ENCODE results near the gene ADARB2. TPM values are rescaled to one million over a fixed set of nuclear protein-coding genes. Genes with fewer than 3 reads are reported as not detected.

ADARB2 gene
- total RNA-seq, 1 donor from 2014 or later = under 0.01 TPM

DNA sequence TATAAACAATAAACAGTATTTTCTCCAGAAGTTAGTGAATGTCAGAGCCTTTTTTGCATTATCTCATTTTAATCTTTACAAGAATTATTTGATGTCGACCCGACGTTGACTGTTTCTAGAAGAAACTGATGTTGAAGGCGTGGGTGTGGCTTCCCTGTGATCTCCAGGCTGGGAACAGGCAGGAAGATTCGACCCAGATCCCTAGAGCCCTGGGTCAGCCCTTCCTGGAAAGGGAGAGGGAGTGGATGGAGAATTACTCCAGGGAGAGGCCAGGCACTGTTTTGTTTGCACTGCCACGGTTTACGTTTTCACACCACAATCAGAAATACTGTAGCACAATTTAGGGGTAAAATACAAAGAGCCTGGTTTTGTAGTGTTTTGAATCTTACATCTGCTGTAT lies 133.1 kb downstream of the ADARB2 start:
- no peaks in the 10 kb centered on the region for H3K4me1 ChIP-seq (ENCODE audit: control insufficient read depth in 3 of 3, insufficient read depth in 3 of 3, low read length in 3 of 3)
- no peak overlapping the region for H3K4me3 ChIP-seq (ENCODE audit: low read length in 3 of 3)
- no peak overlapping the region for H3K27ac ChIP-seq (ENCODE audit: low read depth, low read length)
- H3K9me3 ChIP-seq (ENCODE audit: control insufficient read depth in 3 of 3, low read length in 3 of 3) = no peaks in the 10 kb centered on the region
- H3K36me3 ChIP-seq (ENCODE audit: control insufficient read depth in 3 of 3, insufficient read depth in 3 of 3, low read length in 3 of 3) = no peaks in the 10 kb centered on the region
- H3K9ac ChIP-seq (ENCODE audit: low read depth in 1 of 3, low read length in 3 of 3) = no peak overlapping the region
- H3K27me3 ChIP-seq (ENCODE audit: control insufficient read depth in 3 of 3, insufficient read depth in 3 of 3, low read length in 3 of 3) = peaks cover 8 to 18% (median 9%) of the 10 kb centered on the region in 3 donors

DNA sequence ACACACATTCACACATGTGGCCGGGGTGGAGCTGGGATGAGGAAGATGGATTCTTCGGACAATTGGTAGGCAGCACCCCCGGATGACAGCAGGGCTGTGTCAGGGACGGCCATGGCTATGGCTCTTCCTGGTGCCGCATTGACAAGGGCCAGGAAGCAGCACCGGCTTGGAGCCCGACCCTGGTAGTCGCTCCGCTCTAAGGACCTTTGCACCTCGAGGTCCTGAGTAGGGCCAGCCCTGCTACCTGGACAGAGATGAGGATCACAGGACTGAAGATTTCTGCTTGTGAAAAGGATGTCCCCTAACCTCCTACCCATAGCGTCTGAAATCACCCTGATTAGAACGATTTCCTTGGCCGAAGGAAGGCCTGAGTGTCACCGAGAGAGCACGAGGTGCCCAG lies 134.1 kb downstream of the ADARB2 start:
- no peaks in the 10 kb centered on the region for H3K9me3 ChIP-seq (ENCODE audit: control insufficient read depth in 3 of 3, low read length in 3 of 3)
- no peaks in the 10 kb centered on the region for H3K4me1 ChIP-seq (ENCODE audit: control insufficient read depth in 3 of 3, insufficient read depth in 3 of 3, low read length in 3 of 3)
- peaks cover 3 to 12% (median 7%) of the 10 kb centered on the region in 3 donors for H3K27me3 ChIP-seq (ENCODE audit: control insufficient read depth in 3 of 3, insufficient read depth in 3 of 3, low read length in 3 of 3)
- H3K9ac ChIP-seq (ENCODE audit: low read depth in 1 of 3, low read length in 3 of 3) = no peak overlapping the region
- H3K27ac ChIP-seq (ENCODE audit: low read depth, low read length) = no peak overlapping the region
- H3K4me3 ChIP-seq (ENCODE audit: low read length in 3 of 3) = no peak overlapping the region
- no peaks in the 10 kb centered on the region for H3K36me3 ChIP-seq (ENCODE audit: control insufficient read depth in 3 of 3, insufficient read depth in 3 of 3, low read length in 3 of 3)

DNA sequence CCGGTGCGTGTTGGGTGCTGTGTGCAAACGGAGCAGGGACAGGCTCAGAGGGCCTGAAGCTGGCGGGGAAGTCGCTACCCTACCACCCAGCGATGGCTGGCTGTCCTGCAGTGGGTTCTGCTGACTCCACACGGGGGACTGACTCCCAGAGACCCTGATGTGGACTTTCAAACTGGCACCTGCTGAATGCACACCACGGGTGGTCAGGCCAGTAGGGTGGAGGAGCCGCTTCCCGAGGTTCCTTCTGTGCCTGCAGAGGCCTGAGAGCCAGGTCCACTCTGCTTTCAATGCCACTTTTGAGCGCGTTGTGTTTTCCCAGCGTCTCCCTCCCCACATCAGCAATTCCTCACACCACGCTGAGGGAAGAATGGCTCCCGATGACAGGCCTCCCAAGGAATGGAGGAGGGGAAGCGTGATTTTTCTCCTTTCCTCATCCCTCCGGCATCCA lies 135.3 kb downstream of the ADARB2 start:
- no peak overlapping the region for H3K27ac ChIP-seq (ENCODE audit: low read depth, low read length)

GRCh38 chr10:1601406-1601805 lies 135.9 kb downstream of the ADARB2 start:
- peaks cover 0 to 4% (median 3%) of the 10 kb centered on the region in 3 donors for H3K9me3 ChIP-seq (ENCODE audit: control insufficient read depth in 3 of 3, low read length in 3 of 3)
- no peak overlapping the region for H3K9ac ChIP-seq (ENCODE audit: low read depth in 1 of 3, low read length in 3 of 3)
- no peaks in the 10 kb centered on the region for H3K36me3 ChIP-seq (ENCODE audit: control insufficient read depth in 3 of 3, insufficient read depth in 3 of 3, low read length in 3 of 3)
- no peak overlapping the region for H3K27ac ChIP-seq (ENCODE audit: low read depth, low read length)
- no peak overlapping the region for H3K4me3 ChIP-seq (ENCODE audit: low read length in 3 of 3)
- no peaks in the 10 kb centered on the region for H3K4me1 ChIP-seq (ENCODE audit: control insufficient read depth in 3 of 3, insufficient read depth in 3 of 3, low read length in 3 of 3)
- peaks cover 0 to 12% (median 0%) of the 10 kb centered on the region in 3 donors for H3K27me3 ChIP-seq (ENCODE audit: control insufficient read depth in 3 of 3, insufficient read depth in 3 of 3, low read length in 3 of 3)

More for the DNA sequence above, 135.3 kb downstream of the ADARB2 start:
- Histone ChIP-seq H3K9ac (ENCODE audit: low read depth in 1 of 3, low read length in 3 of 3) (no peak overlapping the region), H3K36me3 (ENCODE audit: control insufficient read depth in 3 of 3, insufficient read depth in 3 of 3, low read length in 3 of 3) (no peaks in the 10 kb centered on the region), H3K4me3 (ENCODE audit: low read length in 3 of 3) (no peak overlapping the region), H3K9me3 (ENCODE audit: control insufficient read depth in 3 of 3, low read length in 3 of 3) (peaks cover 0 to 4% (median 3%) of the 10 kb centered on the region in 3 donors), H3K27me3 (ENCODE audit: control insufficient read depth in 3 of 3, insufficient read depth in 3 of 3, low read length in 3 of 3) (peaks cover 0 to 12% (median 0%) of the 10 kb centered on the region in 3 donors), H3K4me1 (ENCODE audit: control insufficient read depth in 3 of 3, insufficient read depth in 3 of 3, low read length in 3 of 3) (no peaks in the 10 kb centered on the region)

DNA sequence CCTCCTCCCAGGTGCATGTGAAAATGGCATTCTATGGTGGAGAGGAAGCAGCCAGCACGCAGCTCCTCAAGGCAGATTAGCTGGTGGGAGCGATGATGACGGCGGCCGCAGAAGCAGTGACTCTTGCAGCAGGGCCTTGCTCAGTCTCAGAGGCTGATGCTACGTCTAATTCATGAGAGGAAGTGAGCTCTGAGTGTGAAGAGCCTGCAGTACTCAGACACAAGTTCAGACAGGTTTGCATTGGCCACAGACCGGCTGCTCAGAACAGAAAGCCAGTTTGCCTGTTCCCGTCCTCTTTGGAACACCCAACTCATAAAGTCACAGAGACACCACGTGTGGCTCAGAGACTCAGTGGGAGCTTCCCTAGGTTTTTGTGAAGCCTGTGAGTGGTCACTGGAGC lies 136.5 kb downstream of the ADARB2 start:
- Histone ChIP-seq H3K4me1 (ENCODE audit: control insufficient read depth in 3 of 3, insufficient read depth in 3 of 3, low read length in 3 of 3) (no peaks in the 10 kb centered on the region), H3K27ac (ENCODE audit: low read depth, low read length) (no peak overlapping the region), H3K27me3 (ENCODE audit: control insufficient read depth in 3 of 3, insufficient read depth in 3 of 3, low read length in 3 of 3) (peaks cover 0 to 8% (median 0%) of the 10 kb centered on the region in 3 donors), H3K9me3 (ENCODE audit: control insufficient read depth in 3 of 3, low read length in 3 of 3) (peaks cover 0 to 4% (median 3%) of the 10 kb centered on the region in 3 donors), H3K4me3 (ENCODE audit: low read length in 3 of 3) (no peak overlapping the region), H3K36me3 (ENCODE audit: control insufficient read depth in 3 of 3, insufficient read depth in 3 of 3, low read length in 3 of 3) (no peaks in the 10 kb centered on the region), H3K9ac (ENCODE audit: low read depth in 1 of 3, low read length in 3 of 3) (no peak overlapping the region)

- Histone ChIP-seq H3K27me3 (ENCODE audit: control insufficient read depth in 3 of 3, insufficient read depth in 3 of 3, low read length in 3 of 3) (peaks cover 0 to 8% (median 2%) of the 10 kb centered on the region in 3 donors), H3K36me3 (ENCODE audit: control insufficient read depth in 3 of 3, insufficient read depth in 3 of 3, low read length in 3 of 3) (no peaks in the 10 kb centered on the region), H3K4me3 (ENCODE audit: low read length in 3 of 3) (no peak overlapping the region), H3K9me3 (ENCODE audit: control insufficient read depth in 3 of 3, low read length in 3 of 3) (peaks cover 0 to 4% (median 3%) of the 10 kb centered on the region in 3 donors), H3K4me1 (ENCODE audit: control insufficient read depth in 3 of 3, insufficient read depth in 3 of 3, low read length in 3 of 3) (no peaks in the 10 kb centered on the region), H3K9ac (ENCODE audit: low read depth in 1 of 3, low read length in 3 of 3) (no peak overlapping the region), H3K27ac (ENCODE audit: low read depth, low read length) (no peak overlapping the region)
Observed at GRCh38 chr10:1598393-1599153, 138.8 kb downstream of the ADARB2 start.

GRCh38 chr10:1597370-1598146 lies 139.8 kb downstream of the ADARB2 start:
- no peak overlapping the region for H3K27ac ChIP-seq (ENCODE audit: low read depth, low read length)
- peaks cover 0 to 5% (median 2%) of the 10 kb centered on the region in 3 donors for H3K27me3 ChIP-seq (ENCODE audit: control insufficient read depth in 3 of 3, insufficient read depth in 3 of 3, low read length in 3 of 3)
- no peak overlapping the region for H3K9ac ChIP-seq (ENCODE audit: low read depth in 1 of 3, low read length in 3 of 3)
- H3K4me3 ChIP-seq (ENCODE audit: low read length in 3 of 3) = no peak overlapping the region
- no peaks in the 10 kb centered on the region for H3K4me1 ChIP-seq (ENCODE audit: control insufficient read depth in 3 of 3, insufficient read depth in 3 of 3, low read length in 3 of 3)
- peaks cover 0 to 4% (median 3%) of the 10 kb centered on the region in 3 donors for H3K9me3 ChIP-seq (ENCODE audit: control insufficient read depth in 3 of 3, low read length in 3 of 3)
- no peaks in the 10 kb centered on the region for H3K36me3 ChIP-seq (ENCODE audit: control insufficient read depth in 3 of 3, insufficient read depth in 3 of 3, low read length in 3 of 3)

- Histone ChIP-seq H3K36me3 (ENCODE audit: control insufficient read depth in 3 of 3, insufficient read depth in 3 of 3, low read length in 3 of 3) (no peaks in the 10 kb centered on the region), H3K4me1 (ENCODE audit: control insufficient read depth in 3 of 3, insufficient read depth in 3 of 3, low read length in 3 of 3) (no peaks in the 10 kb centered on the region), H3K9me3 (ENCODE audit: control insufficient read depth in 3 of 3, low read length in 3 of 3) (peaks cover 0 to 4% (median 3%) of the 10 kb centered on the region in 3 donors), H3K27me3 (ENCODE audit: control insufficient read depth in 3 of 3, insufficient read depth in 3 of 3, low read length in 3 of 3) (peaks cover 0 to 5% (median 2%) of the 10 kb centered on the region in 3 donors), H3K9ac (ENCODE audit: low read depth in 1 of 3, low read length in 3 of 3) (no peak overlapping the region), H3K4me3 (ENCODE audit: low read length in 3 of 3) (no peak overlapping the region), H3K27ac (ENCODE audit: low read depth, low read length) (no peak overlapping the region)
Observed at GRCh38 chr10:1596482-1597099, 140.7 kb downstream of the ADARB2 start.

GRCh38 chr10:1595726-1596125 lies 141.6 kb downstream of the ADARB2 start:
- no peaks in the 10 kb centered on the region for H3K4me1 ChIP-seq (ENCODE audit: control insufficient read depth in 3 of 3, insufficient read depth in 3 of 3, low read length in 3 of 3)
- H3K9me3 ChIP-seq (ENCODE audit: control insufficient read depth in 3 of 3, low read length in 3 of 3) = peaks cover 0 to 4% (median 3%) of the 10 kb centered on the region in 3 donors
- no peak overlapping the region for H3K9ac ChIP-seq (ENCODE audit: low read depth in 1 of 3, low read length in 3 of 3)
- no peak overlapping the region for H3K27ac ChIP-seq (ENCODE audit: low read depth, low read length)
- no peaks in the 10 kb centered on the region for H3K36me3 ChIP-seq (ENCODE audit: control insufficient read depth in 3 of 3, insufficient read depth in 3 of 3, low read length in 3 of 3)
- no peak overlapping the region for H3K4me3 ChIP-seq (ENCODE audit: low read length in 3 of 3)
- H3K27me3 ChIP-seq (ENCODE audit: control insufficient read depth in 3 of 3, insufficient read depth in 3 of 3, low read length in 3 of 3) = peaks cover 0 to 5% (median 2%) of the 10 kb centered on the region in 3 donors

Data from skeletal muscle tissue (tissue), 4 donors.